ENCODE results near the gene PABPN1L.

PABPN1L gene, protein sequence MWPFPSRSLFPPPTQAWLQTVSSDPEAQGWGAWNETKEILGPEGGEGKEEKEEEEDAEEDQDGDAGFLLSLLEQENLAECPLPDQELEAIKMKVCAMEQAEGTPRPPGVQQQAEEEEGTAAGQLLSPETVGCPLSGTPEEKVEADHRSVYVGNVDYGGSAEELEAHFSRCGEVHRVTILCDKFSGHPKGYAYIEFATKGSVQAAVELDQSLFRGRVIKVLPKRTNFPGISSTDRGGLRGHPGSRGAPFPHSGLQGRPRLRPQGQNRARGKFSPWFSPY

DNA sequence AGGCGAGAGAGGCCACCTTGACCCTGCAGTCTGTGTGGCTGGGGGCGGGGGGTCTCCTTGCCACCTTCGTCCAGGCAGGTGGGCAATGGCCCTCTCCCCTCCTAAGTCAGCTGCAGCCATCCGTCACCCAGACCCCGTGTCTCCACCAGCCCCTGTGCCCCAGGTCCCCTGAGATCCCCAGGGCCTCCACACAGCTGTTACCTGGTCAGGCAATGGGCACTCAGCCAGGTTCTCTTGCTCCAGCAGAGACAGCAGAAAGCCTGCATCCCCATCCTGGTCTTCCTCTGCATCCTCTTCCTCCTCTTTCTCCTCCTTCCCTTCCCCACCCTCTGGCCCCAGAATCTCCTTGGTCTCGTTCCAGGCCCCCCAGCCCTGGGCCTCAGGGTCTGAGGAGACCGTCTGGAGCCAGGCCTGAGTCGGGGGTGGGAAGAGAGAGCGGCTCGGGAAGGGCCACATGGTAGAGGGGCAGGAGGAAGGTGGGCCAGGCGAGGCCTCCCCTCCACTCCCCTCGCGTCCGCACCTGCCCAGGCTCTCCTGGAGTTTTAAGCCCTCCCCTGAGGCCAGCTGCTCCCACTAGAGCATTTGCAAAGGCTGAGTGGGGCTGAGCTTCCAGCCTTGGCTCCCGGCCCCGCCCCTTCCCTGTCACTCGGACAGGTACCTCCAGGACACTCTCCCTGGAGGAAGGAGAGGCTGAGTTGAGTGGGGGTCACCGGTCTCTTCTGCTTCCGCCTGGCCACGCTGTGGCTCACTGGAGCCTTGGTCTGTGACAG lies at the start of gene PABPN1L:
Gene PABPN1L (minus strand): TSS at position 510 of the 770 bp plus-strand sequence. CDS start 54 bp downstream, at position 456.
- no peak for DNase-seq

DNA sequence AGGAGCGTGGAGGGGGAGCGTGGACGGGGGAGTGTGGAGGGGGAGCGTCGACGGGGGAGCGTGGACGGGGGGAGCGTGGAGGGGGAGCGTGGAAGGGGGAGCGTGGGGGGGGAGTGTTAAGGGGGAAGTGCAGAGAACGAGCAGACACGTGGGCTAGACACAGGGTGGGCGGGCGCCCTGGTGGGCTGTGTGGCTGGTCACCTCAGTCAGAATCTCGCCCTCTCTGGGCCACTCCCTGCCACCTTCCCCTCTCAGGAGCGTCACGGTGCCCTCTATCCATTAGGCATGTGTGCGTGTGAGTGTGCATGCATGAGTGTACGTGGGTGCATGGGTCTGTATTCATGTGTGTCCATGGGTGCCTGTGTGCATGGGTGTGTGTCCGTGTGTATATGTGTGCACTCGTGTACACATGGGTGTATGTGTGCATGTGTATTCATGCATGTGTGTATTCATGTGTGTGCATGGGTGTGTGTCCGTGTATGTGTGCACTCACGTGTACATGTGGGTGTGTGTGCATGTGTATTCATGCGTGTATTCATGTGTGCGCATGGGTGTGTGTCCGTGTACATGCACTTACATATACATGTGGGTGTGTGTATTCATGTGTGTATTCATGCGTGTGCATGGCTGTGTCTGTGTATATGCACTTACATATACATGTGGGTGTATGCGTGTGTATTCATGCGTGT lies 49.3 kb upstream of the PABPN1L start:
- no peak for DNase-seq

DNA sequence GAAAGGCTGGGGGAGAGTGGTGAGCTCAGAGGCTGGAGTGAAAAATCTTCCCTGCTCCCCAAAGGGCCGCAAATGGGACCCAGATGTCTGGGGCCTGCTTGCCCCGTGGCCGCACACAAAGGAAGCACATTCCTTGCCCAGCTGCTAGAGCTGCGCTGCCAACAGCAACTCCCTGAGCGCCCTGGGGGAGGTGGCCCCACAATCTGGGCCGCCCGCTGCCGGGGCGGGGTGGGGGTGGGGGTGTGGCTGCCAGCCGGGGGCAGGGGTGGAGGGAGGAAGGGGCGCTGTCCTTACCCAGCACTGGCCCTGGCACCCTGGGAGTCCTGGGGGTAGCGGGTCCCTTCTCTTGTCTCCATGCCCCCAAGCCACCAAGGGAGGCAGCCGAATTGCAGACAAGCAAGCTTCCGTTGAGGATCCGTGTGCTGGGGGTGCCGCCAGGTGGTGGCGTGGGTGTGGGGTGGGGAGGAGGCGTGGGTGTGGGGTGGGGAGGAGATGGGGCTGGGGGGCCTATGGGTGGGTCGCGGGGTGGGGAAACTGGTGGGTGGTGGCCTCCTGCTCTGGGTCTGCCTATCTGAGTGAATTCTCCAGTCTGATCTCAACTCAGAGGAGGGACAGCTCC lies 48.4 kb upstream of the PABPN1L start:
- no peak for DNase-seq

DNA sequence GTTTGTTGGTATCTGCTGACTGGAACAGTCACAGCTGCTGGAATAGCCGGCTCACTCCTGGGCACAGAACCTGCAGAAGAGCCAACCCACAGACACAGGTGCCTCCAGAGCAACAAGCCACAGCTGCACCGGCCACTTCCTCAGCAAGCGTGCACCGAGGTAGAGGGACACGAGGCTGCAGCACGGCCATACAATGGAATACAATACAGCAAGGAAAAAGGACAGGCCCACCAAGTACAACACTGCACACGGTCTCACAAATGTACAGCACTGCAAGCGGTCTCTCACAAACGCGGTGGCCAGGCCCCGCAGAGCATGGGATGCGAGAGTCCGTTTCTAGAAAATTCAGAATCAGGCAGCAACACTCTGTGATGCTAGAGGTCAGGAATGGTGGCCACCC lies 47.4 kb upstream of the PABPN1L start:
- DNase-seq, result no peak

DNA sequence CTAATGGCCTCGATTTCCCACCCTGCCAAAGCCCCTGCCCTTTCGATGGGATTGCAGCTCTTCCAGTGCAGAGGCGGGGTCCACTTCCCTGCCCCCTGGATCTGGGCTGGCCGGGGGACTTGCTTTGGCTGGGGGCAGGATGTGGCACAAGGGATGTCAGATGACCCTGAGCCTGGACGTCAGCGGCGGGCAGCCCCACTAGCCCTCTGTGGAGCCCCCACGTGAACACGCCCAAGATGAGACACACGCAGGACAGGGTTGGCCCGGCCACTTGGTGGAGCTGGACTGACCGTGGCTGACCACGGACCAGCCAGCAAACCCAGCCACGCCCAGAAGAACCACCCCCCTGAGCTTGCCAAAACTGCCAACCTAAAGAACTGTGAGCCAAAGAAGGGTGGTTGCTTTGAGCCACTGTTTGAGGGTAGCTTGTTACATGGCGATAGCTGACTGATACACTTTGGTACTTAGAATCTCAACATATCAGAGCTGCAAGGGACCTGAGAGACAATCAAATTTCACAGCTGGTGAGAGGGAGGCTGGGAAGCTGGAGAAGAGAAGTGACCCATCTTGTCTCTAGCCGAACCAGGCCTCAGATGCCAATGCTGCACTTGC lies 46.6 kb upstream of the PABPN1L start:
- DNase-seq, result no peak

DNA sequence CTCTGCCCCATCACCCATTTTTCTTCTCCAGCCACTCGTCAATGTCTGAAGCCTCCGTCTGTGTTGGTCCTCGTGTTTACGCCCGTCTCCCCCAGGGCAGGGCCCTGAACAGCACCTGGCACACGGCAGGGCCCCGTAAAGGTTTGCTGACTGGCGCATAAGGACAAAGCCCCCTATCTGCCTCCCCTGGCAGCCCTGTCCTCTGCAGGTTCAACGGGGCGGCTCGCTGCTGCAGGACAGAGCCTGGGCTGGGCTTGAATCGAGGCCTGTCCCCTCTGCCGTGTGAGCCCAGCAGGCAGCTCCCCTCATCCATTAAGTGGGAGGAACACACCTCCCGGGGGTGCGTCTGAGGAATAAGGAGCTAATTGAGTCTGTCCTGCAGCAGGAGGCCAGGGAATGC lies 46.1 kb upstream of the PABPN1L start:
- DNase-seq, result no peak

DNA sequence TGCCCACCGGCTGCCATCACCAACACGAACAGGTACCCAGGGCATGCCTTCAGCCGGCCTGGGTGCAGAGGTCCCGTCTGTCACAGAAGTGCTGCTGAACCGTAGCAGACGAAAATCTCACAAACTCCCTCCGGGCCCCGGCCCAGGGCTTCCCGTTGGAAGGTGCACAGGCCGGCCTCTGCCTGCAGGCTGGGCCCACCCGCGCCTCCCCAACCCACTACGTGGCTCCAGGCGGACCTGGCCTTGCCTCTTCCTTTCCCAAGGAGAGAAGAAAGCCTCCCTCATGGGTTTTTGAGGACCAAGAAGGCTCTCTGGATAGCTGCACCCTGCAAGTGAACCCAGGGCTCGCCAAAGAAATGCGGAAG lies 45.5 kb upstream of the PABPN1L start:
- DNase-seq, result no peak

DNA sequence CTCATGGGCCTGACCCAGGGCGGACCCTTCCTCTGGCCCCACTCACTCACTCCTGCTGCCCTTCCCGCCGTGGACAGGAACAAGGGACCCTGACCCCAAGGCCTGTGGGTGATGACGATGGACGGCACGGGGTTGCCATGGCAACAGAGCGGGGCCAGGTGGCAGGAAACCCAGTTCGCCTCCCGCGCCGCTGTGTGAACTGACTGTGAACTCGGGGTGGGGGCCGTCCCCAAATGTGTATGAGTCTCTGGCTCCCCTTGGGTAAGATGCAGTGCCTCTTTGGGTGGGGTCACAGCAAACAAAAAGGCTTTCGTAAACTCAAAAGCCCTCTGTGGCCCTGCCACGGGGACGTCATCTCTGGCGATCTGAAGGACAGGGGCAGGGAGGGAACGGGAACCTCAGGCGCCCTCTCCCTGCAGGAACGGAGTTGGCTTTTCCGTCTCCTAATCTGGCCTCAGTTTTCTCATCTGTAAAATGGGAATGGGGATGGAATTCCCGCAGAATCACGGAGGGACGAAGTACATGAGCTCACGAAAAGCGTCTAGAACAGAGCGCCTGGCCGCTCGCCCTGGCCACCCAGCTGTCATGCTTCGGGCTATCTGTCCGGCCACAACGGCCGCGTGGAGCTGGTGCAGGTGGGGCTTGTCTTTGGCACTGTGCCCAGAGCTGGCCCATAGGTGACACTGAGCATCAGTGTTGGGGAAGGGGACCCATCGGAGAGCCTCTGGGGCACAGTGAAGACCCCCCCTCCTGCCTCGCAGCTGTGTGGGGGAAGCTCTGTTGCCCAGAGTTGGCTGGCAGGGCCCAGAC lies 44.9 kb upstream of the PABPN1L start:
- no peak for DNase-seq

DNA sequence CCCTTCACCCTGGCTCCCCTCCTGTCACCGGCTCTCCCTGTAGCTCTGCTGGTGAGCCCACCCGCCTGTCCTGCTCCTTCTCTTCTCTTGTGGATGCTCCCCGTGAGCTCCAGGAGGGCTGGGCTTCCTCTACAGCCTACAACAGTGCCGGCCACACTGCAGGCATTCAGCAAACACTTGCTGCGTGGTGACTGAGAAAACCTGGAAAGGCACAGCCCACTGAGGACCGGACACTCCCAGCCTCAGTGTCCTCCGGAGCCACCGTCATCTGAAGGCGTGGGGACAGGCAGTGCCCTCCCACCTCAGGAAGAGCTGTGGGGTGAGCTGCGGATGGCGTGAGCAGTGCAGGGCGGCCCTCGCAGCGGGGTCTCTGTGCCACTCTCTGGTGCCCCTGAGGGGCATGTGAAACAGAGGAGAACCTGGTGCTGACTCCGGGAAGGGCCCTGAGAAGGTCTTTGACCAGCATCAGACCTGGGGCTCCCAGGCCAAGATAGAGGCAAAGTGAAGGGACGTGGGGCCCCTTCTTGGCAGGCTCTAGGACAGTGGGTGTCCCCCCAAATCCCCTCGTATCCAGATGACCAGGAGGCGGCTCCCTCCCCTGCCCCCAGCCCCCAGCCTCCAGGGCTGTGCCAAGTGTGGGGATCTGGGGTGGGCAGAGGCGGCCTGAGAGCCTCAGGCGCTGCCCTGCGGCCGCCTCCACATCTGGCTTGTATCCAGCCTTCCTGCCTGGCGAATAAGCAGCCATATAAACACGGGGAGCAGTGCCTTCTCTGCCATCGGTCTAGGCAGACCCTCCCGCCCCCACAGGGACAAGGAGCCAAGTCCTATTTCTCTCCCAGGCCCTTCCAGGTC lies 44.0 kb upstream of the PABPN1L start:
- no peak for DNase-seq

DNA sequence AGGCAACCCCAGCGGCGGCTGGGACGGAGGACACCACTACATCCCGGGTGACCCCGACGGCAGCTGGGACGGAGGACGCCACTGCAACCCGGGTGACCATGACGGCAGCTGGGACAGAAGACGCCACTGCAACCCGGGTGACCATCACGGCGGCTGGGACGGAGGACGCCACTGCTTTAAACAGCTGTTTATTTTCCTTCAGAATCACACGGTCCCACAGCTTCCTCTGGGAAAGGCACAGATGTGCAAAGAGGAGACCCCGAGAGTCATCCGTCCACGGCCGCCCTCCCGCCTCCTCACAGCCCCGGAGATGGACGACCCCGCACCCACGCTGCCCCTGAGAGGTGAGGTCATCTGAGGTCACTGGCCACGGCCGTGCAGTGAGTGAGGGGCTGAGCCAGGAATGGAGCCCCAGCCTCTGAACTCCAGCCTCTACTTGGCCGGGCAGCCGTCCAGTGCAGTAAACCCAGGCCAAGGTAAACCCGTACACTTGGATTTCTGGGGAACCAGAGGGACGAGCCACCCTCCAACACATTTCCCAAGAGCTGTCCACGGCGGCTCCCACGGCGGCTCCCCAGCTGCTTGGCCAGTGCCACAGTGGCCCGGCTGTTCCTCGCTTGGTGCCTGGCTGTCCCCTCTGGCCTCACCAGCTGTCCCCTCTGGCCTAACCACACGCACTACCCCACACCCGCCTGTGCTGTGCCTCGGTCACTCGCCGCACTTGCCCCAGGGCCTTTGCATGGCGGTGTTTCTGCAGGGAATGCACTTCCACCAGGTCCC lies 43.2 kb upstream of the PABPN1L start:
- no peak for DNase-seq

DNA sequence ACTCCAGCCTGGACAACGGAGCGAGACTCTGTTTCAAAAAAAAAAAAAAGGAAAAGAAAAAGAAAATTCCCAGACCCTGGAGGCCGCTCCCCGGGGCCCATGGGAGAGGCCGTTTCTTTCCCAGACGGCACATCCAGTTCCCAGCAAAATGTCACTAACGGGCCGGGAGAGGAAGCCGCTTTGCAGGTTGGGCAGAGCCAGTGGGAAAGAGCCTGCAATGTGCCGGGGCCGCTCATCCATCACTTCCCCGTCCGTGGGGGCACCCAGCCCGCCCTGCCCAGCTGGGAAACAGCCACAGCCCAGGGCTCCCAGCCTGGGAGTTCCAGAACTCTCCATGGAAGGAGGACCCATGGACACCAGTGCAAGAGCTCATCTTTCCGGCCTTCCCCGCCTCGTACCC lies 41.8 kb upstream of the PABPN1L start:
- no peak for DNase-seq

DNA sequence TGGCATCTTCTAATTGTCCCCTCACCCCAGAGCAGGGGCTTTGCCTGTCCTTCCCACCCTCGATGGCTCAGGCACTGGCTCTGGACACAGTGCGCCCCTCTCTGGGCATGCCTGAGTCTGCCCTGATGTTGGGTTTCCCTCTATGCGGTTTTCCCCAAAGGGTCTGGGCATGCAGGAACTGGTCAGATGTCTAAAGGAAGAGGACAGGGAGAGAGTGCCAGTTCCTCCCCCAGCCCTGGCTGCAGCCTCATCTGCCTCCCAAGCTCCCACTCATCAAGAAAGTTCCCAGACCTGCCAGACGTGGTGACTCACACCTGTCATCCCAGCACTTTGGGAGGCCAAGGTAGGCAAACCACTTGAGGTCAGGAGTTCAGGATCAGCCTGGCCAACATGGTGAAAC lies 41.3 kb upstream of the PABPN1L start:
- DNase-seq, result no peak

DNA sequence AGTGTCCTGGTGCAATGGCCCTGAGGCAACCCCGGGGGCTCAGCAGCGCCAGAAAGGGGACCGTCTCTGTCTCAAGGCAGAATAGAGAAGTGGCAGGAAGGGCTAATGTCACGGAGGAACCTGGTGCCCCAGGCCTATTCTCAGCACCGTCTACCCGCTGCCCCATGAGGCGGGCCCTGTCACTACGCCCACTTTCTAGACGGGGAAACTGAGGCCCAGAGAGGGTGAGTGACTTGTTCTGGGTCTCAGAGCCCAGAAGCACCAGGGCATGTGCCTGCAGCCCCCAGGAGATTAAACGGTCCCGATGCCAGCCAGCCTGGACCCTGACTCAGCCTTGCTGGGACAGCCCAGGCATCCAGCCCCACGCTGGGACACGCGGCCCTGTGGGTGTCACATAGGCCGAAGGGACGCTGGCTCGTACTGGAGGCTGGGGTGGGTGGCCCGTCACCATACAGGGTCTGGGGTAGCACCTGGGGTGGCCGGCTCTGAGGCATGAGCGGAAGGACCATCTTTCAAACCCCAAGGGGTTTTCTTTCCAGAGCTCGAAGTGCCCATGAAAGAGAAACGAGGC lies 40.2 kb upstream of the PABPN1L start:
- no peak for DNase-seq

DNA sequence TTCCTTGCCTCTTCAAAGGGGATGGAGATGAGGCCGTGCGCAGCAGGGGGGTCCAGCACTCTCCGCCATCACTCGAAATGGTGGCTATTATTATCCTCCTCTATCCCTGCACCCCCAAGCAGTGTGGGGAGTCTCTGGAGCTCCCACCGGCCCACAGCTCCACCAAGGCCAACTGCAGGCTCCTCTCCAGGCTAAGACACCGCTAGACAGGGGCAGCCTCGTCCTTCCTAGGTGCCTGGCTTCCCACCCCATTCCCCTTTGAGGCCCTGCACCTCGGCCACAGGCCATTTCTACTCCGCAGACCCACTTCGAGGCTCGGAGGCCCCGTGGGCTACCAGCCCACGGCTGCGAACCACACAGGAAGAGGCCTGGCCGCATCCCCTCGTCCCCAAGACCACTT lies 39.6 kb upstream of the PABPN1L start:
- DNase-seq, result no peak

DNA sequence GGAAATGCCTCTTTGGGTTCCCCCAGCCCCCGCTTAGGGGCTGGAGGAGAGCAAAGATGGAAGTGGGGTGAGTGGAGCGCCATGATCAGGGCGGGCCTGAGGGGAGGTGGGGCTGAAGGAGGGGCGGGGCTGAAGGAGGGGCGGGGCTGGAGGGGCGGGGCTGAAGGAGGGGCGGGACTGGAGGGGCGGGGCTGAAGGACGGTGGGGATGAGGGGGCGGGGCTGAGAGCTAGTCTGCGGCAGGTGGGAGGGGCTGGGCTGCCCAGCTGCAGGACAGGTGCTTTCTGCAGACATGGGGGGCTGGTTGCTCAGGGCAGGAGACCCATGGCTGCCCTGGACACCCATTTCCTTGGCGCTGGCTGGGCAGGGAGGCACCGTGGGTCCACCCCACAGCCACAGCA lies 39.1 kb upstream of the PABPN1L start:
- no peak for DNase-seq

DNA sequence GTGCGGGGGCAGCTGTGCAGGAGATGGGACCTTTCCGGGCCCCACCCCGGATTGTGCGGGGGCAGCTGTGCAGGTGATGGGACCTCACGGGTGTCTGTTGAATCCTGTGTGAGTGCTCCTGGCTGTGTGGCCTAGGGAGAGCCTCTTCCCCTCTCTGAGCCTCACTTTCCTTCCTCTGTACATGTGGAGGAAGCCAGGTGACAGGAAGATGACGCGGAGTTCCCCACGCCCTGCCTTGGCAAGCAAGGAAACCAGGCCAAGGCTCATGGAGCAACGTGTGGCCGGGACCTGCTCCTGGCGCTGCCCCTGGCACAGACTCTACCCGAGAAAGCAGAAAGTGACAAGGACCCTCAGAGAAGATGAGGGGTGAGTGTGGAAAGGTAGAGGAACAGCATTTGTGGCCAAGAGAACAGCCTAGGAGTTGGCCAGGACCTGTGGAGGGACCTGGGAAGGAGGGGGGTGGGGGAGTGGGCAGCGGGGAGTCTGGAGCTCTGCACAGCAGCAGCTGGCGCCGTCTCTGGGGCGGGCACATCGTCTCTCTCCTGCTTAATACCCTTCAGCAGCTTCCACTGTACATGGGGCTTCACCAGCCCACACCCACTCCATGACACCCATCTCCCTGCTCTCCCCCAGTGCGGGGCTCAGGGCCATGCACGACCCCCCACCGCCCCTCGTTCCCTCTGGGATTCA lies 38.4 kb upstream of the PABPN1L start:
- DNase-seq, result no peak

DNA sequence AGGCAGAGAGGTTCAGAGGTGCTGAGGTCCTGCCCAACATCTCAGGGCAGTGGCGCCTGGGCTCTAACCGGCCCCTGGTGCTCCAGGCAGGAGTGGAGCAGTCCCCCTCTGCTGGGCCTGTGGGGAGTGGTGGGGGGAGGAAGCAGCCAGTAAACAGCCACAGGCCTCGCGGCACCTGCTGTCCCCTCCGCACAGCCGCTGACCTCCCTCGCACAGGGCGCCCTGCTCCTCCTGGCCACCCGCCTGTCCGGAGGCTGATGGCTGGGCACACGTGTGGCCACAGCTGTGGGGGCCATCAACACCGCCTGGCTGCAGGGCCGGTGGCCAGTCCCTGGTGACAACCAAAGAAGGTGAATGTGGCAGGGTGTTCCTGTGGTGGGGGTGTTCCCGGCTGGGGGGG lies 36.8 kb upstream of the PABPN1L start:
- DNase-seq, result no peak

DNA sequence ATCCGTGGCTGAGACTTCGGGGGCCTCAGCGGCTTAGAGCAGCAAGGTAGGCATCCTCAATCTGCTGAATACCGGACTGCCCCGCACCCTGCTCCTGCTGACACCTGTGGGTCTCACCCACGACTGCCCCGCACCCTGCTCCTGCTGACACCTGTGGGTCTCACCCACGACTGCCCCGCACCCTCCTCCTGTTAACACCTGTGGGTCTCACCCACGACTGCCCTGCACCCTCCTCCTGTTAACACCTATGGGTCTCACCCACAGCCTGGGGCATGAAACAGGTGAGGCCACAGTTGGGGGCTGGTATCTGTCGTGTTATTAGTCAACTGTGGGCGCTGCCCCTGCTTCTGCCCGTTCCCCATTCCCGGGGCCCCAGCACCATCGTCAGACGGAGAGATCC lies 36.3 kb upstream of the PABPN1L start:
- no peak for DNase-seq

DNA sequence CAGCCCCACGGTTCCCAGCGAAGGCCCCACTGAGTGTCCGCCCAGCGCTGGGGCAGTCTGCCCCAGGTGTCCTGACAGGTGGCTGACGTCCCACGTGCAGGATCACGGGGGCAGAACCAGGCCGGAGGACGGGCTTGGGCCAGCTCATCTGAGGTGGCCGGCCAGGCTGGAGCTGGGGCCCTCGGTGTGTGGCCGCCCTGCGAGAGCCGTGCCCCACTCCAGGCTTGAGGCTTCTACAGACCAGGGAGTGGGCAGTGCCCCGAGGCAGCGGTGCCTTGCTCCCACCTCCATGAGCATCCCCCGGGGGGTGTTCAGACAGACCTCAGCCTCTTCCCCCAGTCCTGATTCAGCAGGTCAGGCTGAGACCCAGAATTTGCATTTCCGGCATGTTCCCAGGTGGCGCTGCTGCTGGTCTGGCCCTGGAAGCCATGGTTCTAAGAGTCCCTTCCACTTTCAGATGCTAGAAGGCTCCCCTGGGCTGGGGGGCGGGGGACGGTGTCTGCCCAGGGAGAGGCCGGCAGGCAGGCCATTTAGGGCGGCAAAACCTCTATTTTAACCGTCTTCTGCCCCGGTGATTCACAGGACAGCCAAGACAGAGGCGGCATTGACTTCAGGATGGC lies 35.4 kb upstream of the PABPN1L start:
- no peak for DNase-seq
